HepG2 (cell line): Measurements from ENCODE around the gene SERPINB10. TPM values are rescaled to one million over a fixed set of nuclear protein-coding genes. Genes with fewer than 3 reads are reported as not detected.
A peak's percentile ranks its signal among the peaks of the same experiment; 100 is the strongest.

Source experiments
- BATF2 ChIP-seq: sonication (generic); formaldehyde crosslinking; IDR thresholded peaks from 2 replicates; pipeline ENCODE4 v1.8.0; 2022; ENCODE audit warnings: mild to moderate bottlenecking, missing genetic modification reagents, moderate library complexity
- CBFB ChIP-seq: sonication (generic); formaldehyde crosslinking; IDR thresholded peaks from 2 replicates; pipeline ENCODE4 v1.4.0; 2020; ENCODE audit warnings: missing genetic modification reagents
- DNMT1 ChIP-seq: sonication (generic); formaldehyde crosslinking; IDR thresholded peaks from 2 replicates; pipeline ENCODE4 v1.5.1; 2020; ENCODE audit warnings: mild to moderate bottlenecking, missing genetic modification reagents
- E2F1 ChIP-seq: sonication (generic); formaldehyde crosslinking; IDR thresholded peaks from 2 replicates; pipeline ENCODE4 v1.5.0; 2020; ENCODE audit warnings: missing genetic modification reagents
- HOXA5 ChIP-seq: sonication (generic); formaldehyde crosslinking; IDR thresholded peaks from 2 replicates; pipeline ENCODE4 v1.4.0; 2020; ENCODE audit warnings: missing genetic modification reagents
- HOXA9 ChIP-seq: sonication (generic); formaldehyde crosslinking; IDR thresholded peaks from 2 replicates; pipeline ENCODE4 v1.8.1; 2022; ENCODE audit warnings: missing genetic modification reagents, mild to moderate bottlenecking, moderate library complexity, borderline replicate concordance
- KDM2A ChIP-seq: sonication (generic); formaldehyde crosslinking; IDR thresholded peaks from 2 replicates; pipeline ENCODE4 v1.4.0; 2020; ENCODE audit warnings: low read depth, missing genetic modification reagents, borderline replicate concordance
- PATZ1 ChIP-seq: sonication (generic); formaldehyde crosslinking; IDR thresholded peaks from 2 replicates; pipeline ENCODE4 v1.4.0; 2020; ENCODE audit warnings: missing genetic modification reagents
- PRMT3 ChIP-seq: sonication (generic); formaldehyde crosslinking; IDR thresholded peaks from 2 replicates; pipeline ENCODE4 v1.8.1; 2022; ENCODE audit warnings: low read depth, mild to moderate bottlenecking, moderate library complexity, missing genetic modification reagents, borderline replicate concordance
- SMARCE1 ChIP-seq: fragments of 450-650 bp; IDR thresholded peaks from 2 replicates; pipeline ENCODE4 v1.6.1; 2017; ENCODE audit warnings: borderline replicate concordance
- SNAI1 ChIP-seq: sonication (generic); formaldehyde crosslinking; IDR thresholded peaks from 2 replicates; pipeline ENCODE4 v1.5.0; 2020; ENCODE audit warnings: mild to moderate bottlenecking, missing genetic modification reagents, borderline replicate concordance
- ZFP91 ChIP-seq: sonication (generic); formaldehyde crosslinking; IDR thresholded peaks from 2 replicates; pipeline ENCODE4 v1.9.0; 2022; ENCODE audit warnings: missing genetic modification reagents, mild to moderate bottlenecking, borderline replicate concordance
- ZFX ChIP-seq: sonication (generic); formaldehyde crosslinking; IDR thresholded peaks from 2 replicates; pipeline ENCODE4 v1.4.0; 2020; ENCODE audit warnings: mild to moderate bottlenecking, low read depth, missing genetic modification reagents, moderate library complexity
- ZIK1 ChIP-seq: sonication (generic); formaldehyde crosslinking; IDR thresholded peaks from 2 replicates; pipeline ENCODE4 v1.5.0; 2020; ENCODE audit warnings: mild to moderate bottlenecking, low read depth, missing genetic modification reagents, borderline replicate concordance
- ZNF24 ChIP-seq: fragments of 450-650 bp; IDR thresholded peaks from 2 replicates; pipeline ENCODE4 v1.6.1; 2017; ENCODE audit warnings: antibody characterized with exemption, mild to moderate bottlenecking
- ZNF33B ChIP-seq: sonication (generic); formaldehyde crosslinking; IDR thresholded peaks from 2 replicates; pipeline ENCODE4 v1.5.1; 2020; ENCODE audit warnings: mild to moderate bottlenecking, missing genetic modification reagents
- ZNF354B ChIP-seq: sonication (generic); formaldehyde crosslinking; IDR thresholded peaks from 2 replicates; pipeline ENCODE4 v1.8.0; 2022; ENCODE audit warnings: mild to moderate bottlenecking, missing genetic modification reagents
- ZNF441 ChIP-seq: sonication (generic); formaldehyde crosslinking; IDR thresholded peaks from 2 replicates; pipeline ENCODE4 v1.7.0; 2021; ENCODE audit warnings: missing genetic modification reagents, borderline replicate concordance
- ZNF558 ChIP-seq: sonication (generic); formaldehyde crosslinking; IDR thresholded peaks from 2 replicates; pipeline ENCODE4 v1.9.0; 2022; ENCODE audit warnings: mild to moderate bottlenecking, missing genetic modification reagents, borderline replicate concordance
- ZNF674 ChIP-seq: sonication (generic); formaldehyde crosslinking; IDR thresholded peaks from 2 replicates; pipeline ENCODE4 v1.5.0; 2020; ENCODE audit warnings: low read depth, mild to moderate bottlenecking, missing genetic modification reagents
- ZNF761 ChIP-seq: sonication (generic); formaldehyde crosslinking; conservative IDR thresholded peaks from 2 replicates; pipeline ENCODE4 v1.4.0; 2020; ENCODE audit warnings: mild to moderate bottlenecking, missing genetic modification reagents
- ZNF781 ChIP-seq: sonication (generic); formaldehyde crosslinking; IDR thresholded peaks from 2 replicates; pipeline ENCODE4 v1.5.1; 2020; ENCODE audit warnings: borderline replicate concordance, mild to moderate bottlenecking, missing genetic modification reagents; ENCODE audit errors: not compliant biosample characterization
- ZSCAN5A ChIP-seq: sonication (generic); formaldehyde crosslinking; IDR thresholded peaks from 2 replicates; pipeline ENCODE4 v1.8.0; 2022; ENCODE audit warnings: mild to moderate bottlenecking, missing genetic modification reagents, borderline replicate concordance
- polyA plus RNA-seq, 8 experiments: library from polyadenylated mRNA; depleted of rRNA in 3 of 8; stranded (reverse) in 7 of 8; unstranded in 1 of 8; fragments of >200 nt; fragmentation: Illumina TruSeq in 4 of 8; extraction: Trizol in 4 of 8; gene quantifications; 2 replicates each; pipeline versions ENCODE4 v1.2.1 to v1.2.3, GENCODE V29; 2011 to 2016; ENCODE audit warnings: low read depth in 4 of 8, missing spikeins in 1 of 8, mixed read lengths in 1 of 8; ENCODE audit not compliant: insufficient read depth in 1 of 8
- total RNA-seq, 5 experiments: library from RNA; depleted of rRNA; stranded (reverse); fragments of >200 nt; fragmentation: Illumina TruSeq; extraction: Trizol; gene quantifications; 2 replicates each; pipeline ENCODE4 v1.2.3, GENCODE V29; 2016; ENCODE audit warnings: low read depth in 1 of 5

Gene SERPINB10
- total and polyA plus RNA-seq, 2 of the 13 experiments (the other 11 are each of a cell fraction or from before 2014, with no cell fraction given): not detected

GRCh38 chr18:63936156-63936931, 28.6 kb downstream of the SERPINB10 start (continued):
- TF ChIP-seq ZNF33B (CRISPR knock-in tag): no peak
- no peak for TF ChIP-seq ZSCAN5A (CRISPR knock-in tag)
- no peak for TF ChIP-seq HOXA5 (CRISPR knock-in tag)
- no peak for TF ChIP-seq BATF2
- TF ChIP-seq CBFB (CRISPR knock-in tag): no peak
- no peak for TF ChIP-seq PATZ1
- no peak for TF ChIP-seq ZNF558 (CRISPR knock-in tag)
- no peak for TF ChIP-seq ZNF781 (CRISPR knock-in tag)
- no peak for TF ChIP-seq PRMT3 (CRISPR knock-in tag)
- peak; percentile 79; the same call in 1 of the 2 replicates for TF ChIP-seq KDM2A
- no peak for TF ChIP-seq ZNF674 (CRISPR knock-in tag)
- no peak for TF ChIP-seq ZNF761
- TF ChIP-seq ZIK1 (CRISPR knock-in tag): no peak
- no peak for TF ChIP-seq ZNF24
- TF ChIP-seq E2F1 (CRISPR knock-in tag): no peak
- no peak for TF ChIP-seq DNMT1 (CRISPR knock-in tag)
- no peak for TF ChIP-seq HOXA9
- TF ChIP-seq SMARCE1: no peak
- TF ChIP-seq ZNF441: no peak
- no peak for TF ChIP-seq ZNF354B (CRISPR knock-in tag)
- TF ChIP-seq ZFX (CRISPR knock-in tag): peak; percentile 63; the same call in 1 of the 2 replicates
- TF ChIP-seq SNAI1 (CRISPR knock-in tag): no peak
- no peak for TF ChIP-seq ZFP91 (CRISPR knock-in tag)
